GM19238 (cell line): ENCODE results near the gene ITGA11.

Source experiments
- DNase-seq: peaks from one replicate; pipeline ENCODE4 v3.0.0; 2011; ENCODE audit warnings: low spot score; ENCODE audit not compliant: insufficient read length

Gene ITGA11

GRCh38 chr15:68271854-68272471, 160.0 kb downstream of the ITGA11 start:
- no peak for DNase-seq

GRCh38 chr15:68268405-68268804, 163.6 kb downstream of the ITGA11 start:
- no peak for DNase-seq

- no peak for DNase-seq
Measured at GRCh38 chr15:68265674-68266073, 166.3 kb downstream of the ITGA11 start.

GRCh38 chr15:68265081-68265480, 166.9 kb downstream of the ITGA11 start:
- no peak for DNase-seq

GRCh38 chr15:68264282-68264681, 167.7 kb downstream of the ITGA11 start:
- no peak for DNase-seq

- no peak for DNase-seq
Measured at GRCh38 chr15:68262514-68263356, 169.2 kb downstream of the ITGA11 start.

- no peak for DNase-seq
Measured at GRCh38 chr15:68261980-68262379, 170.0 kb downstream of the ITGA11 start.

- no peak for DNase-seq
Measured at GRCh38 chr15:68261241-68261640, 170.7 kb downstream of the ITGA11 start.

GRCh38 chr15:68259883-68260282, 172.1 kb downstream of the ITGA11 start:
- DNase-seq: no peak

- no peak for DNase-seq
Measured at GRCh38 chr15:68258692-68259091, 173.3 kb downstream of the ITGA11 start.

GRCh38 chr15:68256675-68257450, 175.1 kb downstream of the ITGA11 start:
- no peak for DNase-seq

- DNase-seq: no peak
Measured at GRCh38 chr15:68252925-68253534, 178.9 kb downstream of the ITGA11 start.

GRCh38 chr15:68249058-68249713, 182.8 kb downstream of the ITGA11 start:
- no peak for DNase-seq
